Lower leg skin (tissue), 4 donors: Measurements from ENCODE around the gene KCNH3. TPM values are rescaled to one million over a fixed set of nuclear protein-coding genes. Genes with fewer than 3 reads are reported as not detected.

ENCODE experiments used
- DNase-seq, 2 donors: peaks; one replicate each; pipeline ENCODE4 v3.0.0-alpha.2; 2019; ENCODE audit warnings: low spot score in 2 of 2
- H3K4me3 ChIP-seq: fragments of 200-600 bp; sonication (generic); 2 replicates; pipeline ENCODE4 v1.5.1; 2017; ENCODE audit warnings: mild to moderate bottlenecking, low read depth; ENCODE audit not compliant: poor library complexity, severe bottlenecking
- CTCF ChIP-seq, 3 donors: fragments of 450-650 bp; IDR thresholded peaks; one replicate each; pipeline ENCODE4 v1.5.1; 2016; ENCODE audit warnings: antibody characterized with exemption in 3 of 3, mild to moderate bottlenecking in 3 of 3, moderate library complexity in 2 of 3
- POLR2A ChIP-seq, 2 donors: fragments of 450-650 bp; IDR thresholded peaks; one replicate each; pipeline ENCODE4 v1.6.1; 2016 to 2017; ENCODE audit warnings: antibody characterized with exemption in 2 of 2, mild to moderate bottlenecking in 1 of 2, moderate library complexity in 1 of 2
- WGBS, 2 donors: methylation state at CpG; one replicate each; pipeline ENCODE4 v1.1.5; 2018; 5-methylcytosine and 5-hydroxymethylcytosine counted together
- intact Hi-C: fragments of 100-400 bp; cut with DNase I; formaldehyde crosslinking; loops from one replicate; pipeline ENCODE4 v1.15.0; 2023; ENCODE audit warnings: low total_unique reads
- total RNA-seq, 4 donors: library from RNA; depleted of rRNA; stranded (reverse); fragments of >200 nt; gene quantifications; one replicate each; pipeline ENCODE4 v1.1.0, GENCODE V29; 2016

The KCNH3 gene
- total RNA-seq, 4 donors from 2014 or later: 0.17 to 1.1 TPM; not detected in 2

GRCh38 chr12:49539406-49540228, 787 bp downstream of the KCNH3 start:
- no peak overlapping the region for H3K4me3 ChIP-seq
- WGBS, 2 donors: 16 to 19% methylated on average over 44 to 47 of the region's 47 CpGs
- intact Hi-C loops: no loop called here
- TF ChIP-seq CTCF (IDR thresholded peaks at IDR 0.05): no peak
- no peak for TF ChIP-seq POLR2A (IDR thresholded peaks at IDR 0.05)
- DNase-seq: peak in 1 of 2 donors; percentile 83

- no peak overlapping the region for H3K4me3 ChIP-seq
- intact Hi-C loops: no loop called here
- WGBS, 2 donors: 71 to 74% methylated on average over 21 of the region's 21 CpGs
- TF ChIP-seq POLR2A (IDR thresholded peaks at IDR 0.05): no peak
- TF ChIP-seq CTCF (IDR thresholded peaks at IDR 0.05): no peak
- peak in 1 of 2 donors; percentile 79 for DNase-seq
Observed at GRCh38 chr12:49540229-49541139, 1.7 kb downstream of the KCNH3 start.

- no peak overlapping the region for H3K4me3 ChIP-seq
- intact Hi-C loops: no loop called here
- 70 to 72% methylated on average over 18 of the region's 18 CpGs for WGBS, 2 donors
- peak in 1 of 2 donors; percentile 82 for DNase-seq
- no peak for TF ChIP-seq CTCF (IDR thresholded peaks at IDR 0.05)
- TF ChIP-seq POLR2A (IDR thresholded peaks at IDR 0.05): no peak
Observed at GRCh38 chr12:49541140-49541861, 2.5 kb downstream of the KCNH3 start.

- 82 to 85% methylated on average over 7 of the region's 7 CpGs for WGBS, 2 donors
- intact Hi-C loops: no loop called here
- H3K4me3 ChIP-seq: no peak overlapping the region
- TF ChIP-seq POLR2A (IDR thresholded peaks at IDR 0.05) (no peak), CTCF (IDR thresholded peaks at IDR 0.05) (no peak)
- peak in 1 of 2 donors; percentile 83 for DNase-seq
Observed at GRCh38 chr12:49541911-49542505, 3.2 kb downstream of the KCNH3 start.

- 90 to 91% methylated on average over 12 to 15 of the region's 15 CpGs for WGBS, 2 donors
- intact Hi-C loops: no loop called here
Observed at GRCh38 chr12:49542592-49543160, 3.8 kb downstream of the KCNH3 start.

More at GRCh38 chr12:49542592-49543160, 3.8 kb downstream of the KCNH3 start:
- H3K4me3 ChIP-seq: no peak overlapping the region
- peak in 1 of 2 donors; percentile 76 for DNase-seq
- TF ChIP-seq CTCF (IDR thresholded peaks at IDR 0.05) (no peak), POLR2A (IDR thresholded peaks at IDR 0.05) (no peak)
